Heart right ventricle (tissue), 16 donors: ENCODE results near the gene STOML1. TPM values are rescaled to one million over a fixed set of nuclear protein-coding genes. Genes with fewer than 3 reads are reported as not detected.

Experiments
- ATAC-seq, 8 donors: fragments of 200-7000 bp; cut with Tn5 transposase; one replicate each; pipeline ENCODE4 v1.9.1; 2020; ENCODE audit warnings: mild to moderate bottlenecking in 8 of 8, moderate library complexity in 8 of 8, moderate number of reproducible peaks in 1 of 8
- DNase-seq, 2 donors: peaks; one replicate each; pipeline ENCODE4 v3.0.0-alpha.2; 2020
- H3K27ac ChIP-seq, 10 donors: fragments of 200-600 bp; sonication (generic) in 2 of 10; one replicate each; pipeline versions ENCODE4 v1.5.0 to v1.8.0; 2020 to 2022; ENCODE audit warnings: mild to moderate bottlenecking in 3 of 10
- H3K27me3 ChIP-seq, 7 donors: fragments of 200-600 bp; one replicate each; pipeline ENCODE4 v1.8.0; 2021 to 2022; ENCODE audit warnings: mild to moderate bottlenecking in 2 of 7
- H3K36me3 ChIP-seq, 9 donors: fragments of 200-600 bp; sonication (generic) in 1 of 9; one replicate each; pipeline versions ENCODE4 v1.5.0 to v1.8.0; 2020 to 2022; ENCODE audit warnings: mild to moderate bottlenecking in 2 of 9
- H3K4me1 ChIP-seq, 9 donors: fragments of 200-600 bp; sonication (generic) in 1 of 9; one replicate each; pipeline versions ENCODE4 v1.5.0 to v1.8.0; 2020 to 2022; ENCODE audit warnings: mild to moderate bottlenecking in 4 of 9
- H3K4me3 ChIP-seq, 10 donors: fragments of 200-600 bp; sonication (generic) in 2 of 10; one replicate each; pipeline versions ENCODE4 v1.5.0 to v1.8.0; 2020 to 2022; ENCODE audit warnings: mild to moderate bottlenecking in 7 of 10, moderate library complexity in 2 of 10
- H3K9me3 ChIP-seq, 11 donors: fragments of 200-600 bp in 10 of 11; sonication (generic) in 2 of 11; one replicate each; pipeline versions ENCODE4 v1.5.0 to v1.8.0; 2013 to 2022; ENCODE audit warnings: mild to moderate bottlenecking in 2 of 11, control low read depth in 1 of 11, moderate library complexity in 1 of 11
- CTCF ChIP-seq, 9 donors: fragments of 200-600 bp; sonication (generic) in 2 of 9; IDR thresholded peaks; one replicate each; pipeline versions ENCODE4 v1.5.0 to v1.8.0; 2021 to 2022; ENCODE audit warnings: antibody characterized with exemption in 9 of 9, mild to moderate bottlenecking in 5 of 9, moderate library complexity in 1 of 9
- WGBS, 2 donors: extraction: QIAGEN DNeasy Blood & Tissue Kit; methylation state at CpG; one replicate each; pipeline ENCODE4 v1.1.7; 2013; ENCODE audit warnings: inconsistent platforms in 1 of 2; 5-methylcytosine and 5-hydroxymethylcytosine counted together
- intact Hi-C, 10 donors: fragments of 100-400 bp; cut with DNase I; formaldehyde crosslinking; loops; one replicate each; pipeline versions ENCODE4 v1.11.1 to v1.14.2; 2022
- polyA plus RNA-seq, 2 donors: library from polyadenylated mRNA; stranded (reverse); fragments of 200-250 nt; gene quantifications; one replicate each; pipeline ENCODE4 v1.2.3, GENCODE V29; 2013
- total RNA-seq, 10 donors: library from RNA; stranded (reverse); fragmentation: NEBNext Ultra II Directional in 3 of 10; extraction: Animal tissue kit (Norgen Biotek cat#: 25700) in 3 of 10; gene quantifications; one replicate each; pipeline versions ENCODE4 v1.2.1 to v1.2.4, GENCODE V29; 2021 to 2023
- donor health status: Arrhythmogenic right ventricular cardiomyopathy.
- donor health status: ischemic (EF 13 %, LVEDD 7.1; RV severe dilation, severe dysfunction).
- donor health status: healthy with polysubstance abuse.
- donor health status: DM: no; HTN: yes; CAD: no.
- donor health status: DM: no; HTN: no; CAD: no.
- donor health status: ischemic (EF 25% LVEDD 6.9; RV normal size, moderate dysfunction).
- donor health status: ischemic (EF 25% LVEDD 5.7; RV mildly dilated, moderate dysfunction).
- donor health status: healthy.
- donor health status: DM: yes; HTN: yes; CAD: no.
- donor health status: Ischemic cardiomyopathy.
- donor health status: ischemic (EF 35%, LVEDD 5.7; RV mildly dilated, moderate dysfunction).
- donor health status: nonischemic (EF 11% LVEDD 7.7; RV severe dilation, severe dysfunction).
- donor health status: DM: yes; HTN: yes; CAD: no.
- donor health status: PGD.
- donor health status: ischemic (EF 29% LVEDD 5.4; RV normal size, mild dysfunction).
- donor health status: nonischemic (EF 23%, LVEDD 6.1; RV moderate dilation, normal function).

Gene STOML1
- total and polyA plus RNA-seq, 12 donors, result 21.1 to 38.4 (median 28.2) TPM

GRCh38 chr15:73945130-73945508 is 47.0 kb downstream of the STOML1 start:
- ATAC-seq (no peak), DNase-seq (no peak)
- Histone ChIP-seq H3K9me3 (no peaks in the 10 kb centered on the region), H3K4me1 (peaks cover 2 to 48% (median 15%) of the 10 kb centered on the region in 9 donors), H3K4me3 (no peak overlapping the region), H3K36me3 (peaks cover 0 to 46% (median 15%) of the 10 kb centered on the region in 9 donors), H3K27ac (peak overlapping the region in 4 of 10 donors; percentile 39 to 86 (median 67)), H3K27me3 (no peaks in the 10 kb centered on the region)
- intact Hi-C loops, result no loop called here
- no peak for TF ChIP-seq CTCF (IDR thresholded peaks at IDR 0.05)
- WGBS, 2 donors, result 80 to 84% methylated on average over 4 of the region's 4 CpGs

- ATAC-seq, result peak; percentile 16 to 61 (median 38)
- no peak for TF ChIP-seq CTCF (IDR thresholded peaks at IDR 0.05)
- H3K4me3 ChIP-seq, result no peak overlapping the region
- DNase-seq, result no peak
- WGBS, 2 donors, result 67 to 73% methylated on average over 13 of the region's 13 CpGs
- intact Hi-C loops, result loop anchor here in 1 of 10 donors (5.0 kb wide), 1 partner anchor 1058 kb away; no protein-coding TSS in a partner anchor
- peak overlapping the region in 7 of 10 donors; percentile 33 to 86 (median 66) for H3K27ac ChIP-seq
- H3K9me3 ChIP-seq, result no peaks in the 10 kb centered on the region
- H3K36me3 ChIP-seq, result peaks cover 0 to 40% (median 15%) of the 10 kb centered on the region in 9 donors
- H3K4me1 ChIP-seq, result peaks cover 7 to 55% (median 21%) of the 10 kb centered on the region in 9 donors
- no peaks in the 10 kb centered on the region for H3K27me3 ChIP-seq
Measured at GRCh38 chr15:73944161-73945129, 47.6 kb downstream of the STOML1 start.

- Histone ChIP-seq H3K27ac (peak overlapping the region in 3 of 10 donors; percentile 67 to 86 (median 71)), H3K9me3 (no peaks in the 10 kb centered on the region), H3K27me3 (no peaks in the 10 kb centered on the region), H3K4me3 (no peak overlapping the region), H3K36me3 (peaks cover 0 to 23% (median 6%) of the 10 kb centered on the region in 9 donors), H3K4me1 (peaks cover 12 to 56% (median 22%) of the 10 kb centered on the region in 9 donors)
- ATAC-seq (no peak), DNase-seq (no peak)
- WGBS, 2 donors, result 76 to 91% methylated on average over 6 of the region's 6 CpGs
- intact Hi-C loops, result loop anchor here in 1 of 10 donors (5.0 kb wide), 1 partner anchor 1059 kb away; no protein-coding TSS in a partner anchor
- TF ChIP-seq CTCF (IDR thresholded peaks at IDR 0.05), result no peak
Measured at GRCh38 chr15:73942751-73943270, 49.3 kb downstream of the STOML1 start.

GRCh38 chr15:73941871-73942635 is 50.0 kb downstream of the STOML1 start:
- Histone ChIP-seq H3K36me3 (peaks cover 0 to 16% (median 0%) of the 10 kb centered on the region in 9 donors), H3K27me3 (no peaks in the 10 kb centered on the region), H3K9me3 (no peaks in the 10 kb centered on the region), H3K4me1 (peaks cover 12 to 57% (median 22%) of the 10 kb centered on the region in 9 donors), H3K4me3 (no peak overlapping the region), H3K27ac (peak overlapping the region in 5 of 10 donors; percentile 3 to 86 (median 67))
- intact Hi-C loops, result loop anchor here in 1 of 10 donors (5.0 kb wide), 1 partner anchor 1060 kb away; no protein-coding TSS in a partner anchor
- DNase-seq, result no peak
- no peak for TF ChIP-seq CTCF (IDR thresholded peaks at IDR 0.05)
- WGBS, 2 donors, result 68 to 69% methylated on average over 10 of the region's 10 CpGs
- no peak for ATAC-seq
